Epithelial cell of umbilical artery (primary cell): Measurements from ENCODE around the gene PDK4. TPM values are rescaled to one million over a fixed set of nuclear protein-coding genes. Genes with fewer than 3 reads are reported as not detected.

ENCODE experiments used
- total RNA-seq: library from RNA; depleted of rRNA; stranded (reverse); fragments of >200 nt; gene quantifications from 2 replicates; pipeline ENCODE4 v1.2.3, GENCODE V29; 2014

PDK4 gene
- total RNA-seq = 2.9 and 7.9 TPM in 2 replicates

DNA sequence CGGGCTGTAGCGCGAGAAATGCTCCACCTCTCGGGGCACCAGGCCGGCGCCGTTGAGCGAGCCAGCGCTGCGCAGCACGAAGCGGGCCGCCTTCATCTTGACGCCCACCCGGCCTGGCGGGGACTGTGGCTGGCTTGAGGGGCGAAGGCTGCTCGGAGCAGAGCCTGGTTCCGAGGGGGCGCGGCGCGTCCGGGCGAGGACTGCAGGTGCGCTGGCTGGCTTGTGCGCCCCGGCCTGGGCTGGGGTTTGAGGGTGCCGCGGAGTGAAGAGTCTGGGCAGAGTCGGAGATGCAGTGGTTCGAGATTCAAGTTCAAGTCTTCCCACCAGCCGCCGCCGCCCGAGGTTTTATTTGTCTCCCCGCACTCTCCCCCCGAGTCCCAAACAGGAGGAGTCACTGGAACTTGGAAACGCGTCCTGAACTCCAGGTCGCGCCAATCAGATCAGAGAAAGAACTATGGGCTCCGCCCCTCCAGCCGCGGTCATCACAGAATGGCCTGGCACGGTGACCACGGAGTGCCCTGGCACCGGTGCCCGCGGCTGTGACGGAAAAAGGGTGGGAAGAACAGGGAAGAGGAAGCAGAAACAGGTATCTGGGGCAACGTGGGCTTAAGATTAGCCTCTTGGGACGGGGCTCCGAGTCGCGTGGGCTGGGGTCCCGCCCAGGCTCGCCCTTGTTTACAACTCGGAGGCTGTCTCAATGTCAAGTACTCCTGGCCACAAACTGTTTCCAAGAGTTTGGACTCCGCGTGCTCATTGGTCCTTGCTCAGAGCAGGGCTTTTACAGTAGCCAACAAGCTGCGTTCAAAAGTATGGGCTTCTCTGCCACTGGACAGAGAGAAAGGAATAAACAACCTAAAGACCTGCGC lies at the start of gene PDK4:
Gene PDK4, minus strand, starts transcription at position 319 of the 866 bp plus-strand sequence. Its CDS starts 223 bp downstream, at position 96.

Other genes starting within 250 kb of the PDK4 start
- 0.32 and 0.76 TPM in 2 replicates for gene PON3, start 200.1 kb downstream of the PDK4 start, total RNA-seq
- 66.9 and 90.7 TPM in 2 replicates for gene PON2, start 161.5 kb downstream of the PDK4 start, total RNA-seq
- gene ASB4, start 110.6 kb downstream of the PDK4 start, total RNA-seq = not detected in 2 replicates
- gene DYNC1I1, start 176.0 kb upstream of the PDK4 start, total RNA-seq = under 0.01 and 1.8 TPM in 2 replicates